ENCODE results near the gene PHPT1.
"Not testable (repeated sequence)": the region's sequence is repeated elsewhere in the genome, so short reads cannot be mapped to it uniquely, and the experiment has no call there.

The PHPT1 gene

GRCh38 chr9:136860933-136861873 is 12.0 kb downstream of the PHPT1 start:
- DNase-seq (ENCODE audit: low read depth) = no peak

GRCh38 chr9:136861874-136862457 is 12.8 kb downstream of the PHPT1 start:
- DNase-seq (ENCODE audit: low read depth) = no peak

DNA sequence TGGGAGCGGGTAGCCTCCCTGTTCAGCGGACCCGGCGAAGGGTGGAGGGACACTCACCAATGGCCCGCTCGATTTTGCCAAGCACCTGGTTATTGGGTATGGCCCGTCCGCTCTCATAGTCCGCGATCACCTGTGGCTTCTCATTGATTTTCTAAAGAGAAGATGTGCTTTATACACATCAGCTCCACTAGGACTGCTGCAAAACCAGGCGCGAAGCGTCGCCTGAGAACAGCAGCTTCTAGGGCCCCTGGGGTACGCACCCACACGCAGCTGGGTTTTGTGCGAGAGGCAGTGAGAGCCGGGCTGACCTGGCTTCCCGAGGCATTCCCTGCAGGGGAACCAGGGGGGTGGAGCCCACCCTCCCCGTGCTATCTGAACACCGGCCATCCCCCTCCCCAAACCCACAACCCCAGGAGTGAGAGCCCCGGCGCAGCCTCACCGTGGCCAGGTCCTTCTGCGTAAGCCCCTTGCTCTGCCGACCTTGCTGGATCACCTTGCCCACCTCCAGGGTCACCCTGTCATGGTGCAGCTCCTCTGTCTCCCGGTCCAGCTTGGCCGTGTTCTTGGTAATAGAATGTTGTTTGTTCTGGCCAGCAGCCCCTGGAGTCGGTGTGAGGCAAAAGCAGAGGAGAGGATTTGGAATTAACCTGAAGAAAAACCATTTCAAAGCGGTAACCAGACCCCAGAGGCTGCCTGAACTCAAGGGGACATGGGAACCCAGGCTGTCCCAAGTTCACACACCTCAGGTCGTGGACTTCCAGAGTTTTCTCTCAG is 13.8 kb downstream of the PHPT1 start:
- DNase-seq (ENCODE audit: low read depth) = no peak

DNA sequence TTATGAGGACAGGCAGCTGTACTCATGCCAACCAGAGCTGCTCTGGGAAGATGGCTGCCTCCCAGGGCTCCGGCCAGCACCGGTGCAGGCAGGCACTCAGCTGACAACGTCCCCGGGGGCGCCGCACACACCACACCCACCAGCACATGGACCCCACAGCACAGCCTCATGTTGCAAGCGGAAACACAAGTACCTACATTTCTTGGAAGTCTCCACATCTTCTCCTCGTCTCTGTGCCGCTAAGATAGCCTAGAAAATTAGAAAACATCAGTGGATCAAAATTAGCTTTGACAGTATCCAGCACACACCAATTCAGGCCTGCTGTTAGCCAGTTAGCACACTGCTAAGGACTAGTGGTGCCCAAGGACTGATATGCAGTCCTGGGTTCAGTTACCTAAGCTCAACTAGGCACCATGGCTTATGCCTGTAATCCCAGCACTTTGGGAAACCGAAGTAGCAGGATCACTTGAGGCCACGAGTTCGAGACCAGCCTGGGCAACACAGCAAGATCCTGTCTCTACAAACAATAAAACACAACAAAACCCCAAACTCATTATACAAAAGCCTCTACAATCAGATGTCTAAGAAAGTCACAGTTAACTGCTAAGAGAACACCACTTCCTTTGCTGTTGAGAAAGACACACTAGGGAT is 14.5 kb downstream of the PHPT1 start:
- DNase-seq (ENCODE audit: low read depth) = no peak

DNA sequence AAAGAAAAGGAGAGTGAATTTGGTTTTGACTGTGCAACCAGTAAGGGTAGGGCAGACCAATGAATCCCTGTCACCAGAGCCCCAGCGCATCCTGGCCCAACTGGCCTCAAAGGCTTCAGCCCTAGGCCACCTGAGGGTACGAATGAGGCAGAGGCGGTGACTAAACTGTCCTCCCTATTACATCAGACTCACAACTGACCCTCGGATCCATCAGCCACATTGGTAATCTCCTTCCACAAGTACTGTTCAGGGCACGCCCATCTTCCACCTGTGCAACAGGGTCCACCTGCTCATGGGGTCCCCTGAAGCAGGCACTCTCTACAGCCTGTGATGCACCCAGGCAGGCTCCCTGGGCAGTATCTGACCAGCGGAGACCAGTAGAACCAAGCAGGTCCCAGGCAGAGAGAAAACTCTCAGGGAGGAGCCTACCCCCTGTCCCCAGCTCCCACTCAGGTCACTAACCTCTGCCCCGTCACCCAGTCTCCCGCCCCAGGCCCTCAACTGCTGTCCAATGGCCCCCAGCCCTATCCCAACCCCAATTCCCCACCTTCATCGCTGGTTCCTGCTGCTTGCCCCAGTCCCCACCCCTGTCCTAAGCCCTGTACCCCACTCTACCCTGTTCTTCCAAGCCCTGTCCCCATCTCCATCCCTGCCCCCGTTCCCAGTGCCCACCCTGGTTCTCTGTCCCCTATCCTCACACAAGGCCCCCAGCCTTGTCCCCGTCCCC is 16.0 kb downstream of the PHPT1 start:
- DNase-seq (ENCODE audit: low read depth) = no peak

- DNase-seq (ENCODE audit: low read depth) = no peak
Observed at GRCh38 chr9:136865768-136866103, 16.5 kb downstream of the PHPT1 start.

- not testable (repeated sequence) for DNase-seq (ENCODE audit: low read depth)
Observed at GRCh38 chr9:136866898-136867421, 17.8 kb downstream of the PHPT1 start.

DNA sequence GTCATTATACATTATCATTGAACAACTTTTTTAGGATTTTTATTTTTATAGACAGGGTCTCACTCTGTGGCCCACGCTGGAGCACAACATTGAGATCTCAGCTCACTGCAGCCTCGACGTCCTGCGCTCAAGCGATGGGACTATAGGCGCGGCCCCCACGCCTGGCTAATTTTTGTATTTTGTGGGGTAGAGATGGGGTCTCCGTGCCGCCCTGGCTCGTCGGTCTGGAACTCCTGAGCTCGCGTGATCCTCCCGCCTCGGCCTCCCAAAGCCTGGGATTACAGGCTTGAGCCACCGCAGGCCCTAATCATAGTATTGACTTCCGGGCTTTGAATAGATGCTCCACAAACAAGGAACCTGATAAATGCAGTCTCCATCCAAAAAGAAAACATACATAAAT is 18.3 kb downstream of the PHPT1 start:
- DNase-seq (ENCODE audit: low read depth) = no peak

DNA sequence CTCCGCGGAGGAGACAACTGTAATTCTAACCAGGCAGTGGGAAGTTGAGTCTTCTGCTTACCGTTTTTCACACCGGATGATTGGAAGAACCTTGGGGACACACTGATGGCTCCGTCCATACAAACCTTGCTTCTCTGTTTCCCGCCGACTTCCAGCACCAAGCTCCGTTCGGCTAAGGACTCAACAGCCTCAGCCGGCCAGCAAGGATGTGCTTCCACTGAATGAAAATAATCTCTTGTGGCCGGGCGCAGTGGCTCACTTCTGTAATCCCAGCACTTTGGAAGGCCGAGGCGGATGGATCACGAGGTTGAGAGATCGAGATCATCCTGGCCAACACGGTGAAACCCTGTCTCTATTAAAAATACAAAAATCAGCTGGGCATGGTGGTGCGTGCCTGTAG is 18.7 kb downstream of the PHPT1 start:
- no peak for DNase-seq (ENCODE audit: low read depth)

DNA sequence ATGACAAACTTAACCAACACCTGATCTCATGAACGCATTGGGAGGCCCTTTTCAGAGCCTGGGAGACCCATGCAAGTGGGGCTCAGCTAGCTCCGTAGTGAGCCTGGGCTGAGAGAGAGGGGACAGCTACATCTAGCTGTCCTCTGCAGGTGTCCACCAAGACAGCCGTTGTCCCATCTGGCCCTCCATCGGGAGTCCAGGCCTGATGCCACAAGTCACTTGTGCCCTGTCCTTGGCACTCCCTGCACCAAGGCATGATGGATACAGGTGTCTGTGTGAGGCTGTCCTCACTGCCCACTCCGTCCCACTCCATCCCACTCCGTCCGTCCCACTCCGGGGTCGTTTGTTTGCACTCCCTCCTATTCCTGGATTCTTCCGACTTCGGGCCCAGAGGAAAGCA is 19.4 kb downstream of the PHPT1 start:
- no peak for DNase-seq (ENCODE audit: low read depth)

- not testable (repeated sequence) for DNase-seq (ENCODE audit: low read depth)
Observed at GRCh38 chr9:136869611-136870010, 20.4 kb downstream of the PHPT1 start.

- DNase-seq (ENCODE audit: low read depth) = no peak
Observed at GRCh38 chr9:136875155-136875554, 25.9 kb downstream of the PHPT1 start.

DNA sequence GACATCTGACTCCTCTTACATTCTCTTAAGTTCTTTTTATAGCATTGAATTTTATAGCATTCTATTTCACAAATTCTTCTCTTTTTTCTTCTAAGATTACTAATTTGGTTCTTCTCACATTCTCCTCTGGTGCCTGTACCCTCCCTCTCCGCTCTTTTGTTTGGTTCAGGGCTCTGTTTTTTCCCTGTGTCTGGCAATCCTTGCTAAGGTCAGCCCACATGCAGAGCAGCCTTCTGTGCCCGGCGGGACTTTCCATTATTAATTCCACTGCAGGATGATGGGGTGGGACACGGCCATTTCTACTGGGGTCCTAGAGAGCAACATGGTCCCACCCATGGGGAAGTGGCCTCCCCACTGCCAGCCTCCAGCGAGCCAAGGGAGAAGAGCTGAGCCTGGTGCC is 27.3 kb downstream of the PHPT1 start:
- DNase-seq (ENCODE audit: low read depth) = no peak

DNA sequence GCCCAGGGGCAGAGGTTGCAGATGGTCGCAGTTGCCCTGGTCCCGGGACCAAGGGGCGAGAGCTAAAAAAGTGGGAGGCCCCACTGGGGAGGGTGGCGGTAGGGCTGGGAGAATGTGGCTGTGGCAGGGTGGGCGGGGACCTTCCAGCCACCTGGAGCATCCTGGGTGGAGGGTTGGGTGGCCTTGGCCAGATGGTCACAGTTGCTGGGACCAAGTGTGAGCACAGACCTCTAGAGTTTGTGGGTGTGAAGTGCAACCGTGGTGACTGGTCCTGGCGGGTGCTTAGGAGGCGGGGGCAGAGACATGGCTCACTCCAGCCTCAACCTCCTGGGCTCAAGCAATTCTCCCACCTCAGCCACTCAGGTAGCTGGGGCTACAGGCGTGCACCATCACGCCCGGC is 31.4 kb downstream of the PHPT1 start:
- DNase-seq (ENCODE audit: low read depth) = no peak

DNA sequence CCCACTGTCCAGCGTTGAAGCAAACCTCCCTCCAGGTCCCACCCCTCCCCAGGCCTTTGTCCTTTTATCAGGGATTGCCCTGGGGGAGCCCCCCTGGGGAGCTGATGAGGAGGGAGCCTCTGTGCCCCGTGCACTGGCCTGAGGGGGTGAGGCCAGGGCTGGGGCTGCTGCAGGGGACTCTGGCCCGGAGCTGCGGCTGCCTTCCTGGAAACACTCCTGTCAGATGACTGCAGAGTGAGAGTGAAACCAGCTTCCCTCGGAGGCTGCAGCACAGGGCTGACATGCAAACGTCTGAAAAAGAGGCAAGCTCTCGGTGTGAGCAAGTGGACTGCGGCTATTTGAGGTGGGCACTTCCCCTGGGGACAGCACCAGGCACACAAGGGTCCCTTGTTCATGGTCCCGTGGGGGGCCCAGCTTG is 32.5 kb downstream of the PHPT1 start:
- peak; percentile 57 for DNase-seq (ENCODE audit: low read depth)

- peak; percentile 89 for DNase-seq (ENCODE audit: low read depth)
Observed at GRCh38 chr9:136882109-136882946, 33.1 kb downstream of the PHPT1 start.

DNA sequence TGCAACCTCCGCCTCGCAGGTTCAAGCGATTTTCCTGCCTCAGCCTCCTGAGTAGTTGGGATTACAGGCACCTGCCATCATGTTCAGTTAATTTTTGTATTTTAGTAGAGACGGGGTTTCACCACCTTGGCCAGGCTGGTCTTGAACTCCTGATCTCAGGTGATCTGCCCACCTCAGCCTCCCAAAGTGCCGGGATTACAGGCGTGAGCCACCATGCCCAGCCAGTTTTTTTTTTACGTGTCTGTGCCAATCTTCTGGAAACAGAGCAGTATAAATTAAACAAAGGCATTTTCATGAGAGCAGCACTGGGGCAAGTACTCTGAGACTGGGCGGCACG is 33.7 kb downstream of the PHPT1 start:
- not testable (repeated sequence) for DNase-seq (ENCODE audit: low read depth)

DNA sequence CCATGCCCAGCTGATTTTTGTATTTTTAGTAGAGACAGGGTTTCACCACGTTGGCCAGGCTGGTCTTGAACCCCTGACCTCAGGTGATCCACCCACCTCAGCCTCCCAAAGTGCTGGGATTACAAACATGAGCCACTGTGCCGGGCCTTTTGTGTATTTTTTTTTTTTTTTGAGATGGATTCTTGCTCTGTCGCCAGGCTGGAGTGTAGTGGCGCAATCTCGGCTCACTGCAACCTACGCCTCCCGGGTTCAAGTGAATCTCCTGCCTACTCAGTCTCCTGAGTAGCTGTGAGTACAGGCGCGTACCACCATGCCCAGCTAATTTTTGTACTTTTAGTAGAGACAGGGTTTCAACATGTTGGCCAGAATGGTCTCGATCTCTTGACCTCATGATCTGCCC is 34.5 kb downstream of the PHPT1 start:
- DNase-seq (ENCODE audit: low read depth) = not testable (repeated sequence)

DNA sequence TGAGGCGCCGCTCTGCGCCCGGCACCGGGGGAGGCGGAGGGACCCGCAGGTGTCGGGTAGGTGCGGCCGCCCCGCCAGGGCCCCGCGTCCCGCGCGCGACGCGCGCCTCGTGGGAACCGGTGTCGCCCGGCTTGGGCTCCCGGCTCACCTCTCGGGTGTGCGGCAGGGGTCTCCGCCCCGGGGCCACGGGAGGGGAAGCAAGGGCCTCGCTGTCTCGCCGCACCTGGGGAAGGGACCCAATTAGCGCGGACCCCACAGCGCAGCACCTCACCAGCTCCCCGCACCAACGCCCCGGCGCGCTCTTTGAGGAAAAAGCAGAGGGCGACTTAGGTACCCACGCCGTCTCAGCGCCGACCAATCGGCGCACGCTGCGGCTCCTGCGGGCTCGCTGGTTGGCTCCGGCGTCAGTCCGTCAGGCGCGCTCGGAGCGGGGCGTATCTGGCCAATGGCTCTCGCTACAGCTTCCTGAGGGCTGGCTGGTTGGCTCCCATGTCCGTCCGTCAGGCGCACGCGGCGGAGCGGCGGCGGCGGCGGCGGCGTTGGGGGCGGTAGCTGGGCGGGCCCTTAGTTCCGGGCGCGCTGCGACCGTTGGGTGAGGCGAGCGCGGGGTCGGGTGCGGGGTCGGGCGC is 36.9 kb downstream of the PHPT1 start, which contains the start of gene TRAF2:
Gene TRAF2 (plus strand): TSS at position 567 of the 629 bp plus-strand sequence. CDS start 12,225 bp downstream, outside the sequence.
- peak; percentile 100 for DNase-seq (ENCODE audit: low read depth)

Measured in iris pigment epithelial cell (primary cell).